C4-2B (cell line): ENCODE results near the gene NUTM2F.
"Not testable (repeated sequence)": the region's sequence is repeated elsewhere in the genome, so short reads cannot be mapped to it uniquely, and the experiment has no call there.

Experiments used
- H3K27ac ChIP-seq: fragments of 450-650 bp; 2 replicates; pipeline ENCODE4 v1.5.1; 2017
- CTCF ChIP-seq: fragments of 450-650 bp; conservative IDR thresholded peaks from 2 replicates; pipeline ENCODE4 v1.5.1; 2017; ENCODE audit warnings: mild to moderate bottlenecking
- ZFX ChIP-seq: fragments of 450-650 bp; IDR thresholded peaks from 2 replicates; pipeline ENCODE4 v1.6.1; 2017

Gene NUTM2F

GRCh38 chr9:94315034-94315984, 13.1 kb downstream of the NUTM2F start:
- not testable (repeated sequence) for H3K27ac ChIP-seq

- TF ChIP-seq CTCF = no peak
- TF ChIP-seq ZFX = no peak
Observed at GRCh38 chr9:94303321-94303720, 25.1 kb downstream of the NUTM2F start.

GRCh38 chr9:94302426-94302825, 26.0 kb downstream of the NUTM2F start:
- no peak overlapping the region for H3K27ac ChIP-seq
- TF ChIP-seq ZFX = no peak
- TF ChIP-seq CTCF = no peak

More at GRCh38 chr9:94303321-94303720, 25.1 kb downstream of the NUTM2F start:
- H3K27ac ChIP-seq = no peak overlapping the region

- no peak overlapping the region for H3K27ac ChIP-seq
- TF ChIP-seq CTCF = no peak
- no peak for TF ChIP-seq ZFX
Observed at GRCh38 chr9:94301583-94301982, 26.9 kb downstream of the NUTM2F start.

GRCh38 chr9:94300470-94301301, 27.8 kb downstream of the NUTM2F start:
- TF ChIP-seq ZFX = no peak
- H3K27ac ChIP-seq = no peak overlapping the region

GRCh38 chr9:94298949-94299599, 29.4 kb downstream of the NUTM2F start:
- no peak overlapping the region for H3K27ac ChIP-seq
- TF ChIP-seq CTCF = no peak
- no peak for TF ChIP-seq ZFX

GRCh38 chr9:94289691-94290090, 38.8 kb downstream of the NUTM2F start:
- no peak overlapping the region for H3K27ac ChIP-seq
- TF ChIP-seq ZFX (no peak), CTCF (no peak)
